ENCODE measurements around the gene PPP1R9B.

- TF ChIP-seq EZH2phosphoT487 (IDR thresholded peaks at IDR 0.05; ENCODE audit: low read depth) (no peak), CTCF (IDR thresholded peaks at IDR 0.05; ENCODE audit: low read depth, low read length) (no peak)
These were observed 15.0 kb downstream of the PPP1R9B start for GRCh38 chr17:50135316-50136095.

All from OCI-LY3 (cell line).